Osteocyte (in vitro differentiated cells): ENCODE data around the gene PEX14. TPM values are rescaled to one million over a fixed set of nuclear protein-coding genes. Genes with fewer than 3 reads are reported as not detected.

Experiments used
- DNase-seq: peaks from one replicate; pipeline ENCODE4 v3.0.0; 2021; ENCODE audit warnings: mixed read lengths; ENCODE audit not compliant: unreplicated experiment; ENCODE audit errors: extremely low spot score
- H3K27ac Mint-ChIP-seq: one replicate; pipeline ENCODE4 v1.8.0; 2021; ENCODE audit warnings: mild to moderate bottlenecking, mixed read lengths; ENCODE audit not compliant: unreplicated experiment
- H3K27me3 Mint-ChIP-seq: one replicate; pipeline ENCODE4 v1.8.0; 2021; ENCODE audit warnings: mixed read lengths; ENCODE audit not compliant: unreplicated experiment
- H3K36me3 Mint-ChIP-seq: one replicate; pipeline ENCODE4 v1.8.0; 2021; ENCODE audit warnings: mixed read lengths; ENCODE audit not compliant: unreplicated experiment
- H3K4me1 Mint-ChIP-seq: one replicate; pipeline ENCODE4 v1.8.0; 2021; ENCODE audit warnings: mixed read lengths; ENCODE audit not compliant: unreplicated experiment
- H3K4me3 Mint-ChIP-seq: one replicate; pipeline ENCODE4 v1.8.0; 2021; ENCODE audit warnings: mild to moderate bottlenecking, moderate library complexity, mixed read lengths; ENCODE audit not compliant: unreplicated experiment
- H3K9me3 Mint-ChIP-seq: one replicate; pipeline ENCODE4 v1.8.0; 2021; ENCODE audit warnings: mixed read lengths; ENCODE audit not compliant: unreplicated experiment
- total RNA-seq: library from RNA; stranded (reverse); gene quantifications from 2 replicates; pipeline ENCODE4 v1.2.1, GENCODE V29; 2021
- TF ChIP-seq, protein P1 (sequence below): fragments of 200-600 bp; sonication (generic); IDR thresholded peaks from 2 replicates; pipeline ENCODE4 v1.5.0; 2021; ENCODE audit warnings: antibody characterized with exemption, mild to moderate bottlenecking, moderate library complexity

PEX14 gene
- total RNA-seq, 1 donor from 2014 or later = 22.2 TPM

DNA sequence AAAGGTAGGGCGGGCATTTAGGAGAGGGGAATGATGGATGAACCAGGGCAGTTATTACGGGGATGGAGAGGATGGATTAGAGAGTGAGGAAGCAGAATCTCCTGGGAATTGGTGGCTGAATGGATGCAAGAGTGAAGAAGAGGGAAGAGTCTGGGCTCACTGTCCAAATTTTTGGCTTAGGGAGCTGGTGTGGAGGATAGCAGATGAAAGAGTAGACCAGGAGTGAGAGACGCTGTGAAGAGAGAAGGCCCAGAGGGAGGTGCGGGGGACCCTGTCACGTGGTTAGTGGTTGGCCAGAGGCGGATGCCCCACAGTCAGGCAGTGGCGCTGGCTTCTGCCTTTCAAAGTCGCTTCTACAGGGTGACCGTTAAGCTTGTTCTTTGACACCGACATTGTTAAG lies 78.4 kb downstream of the PEX14 start:
- Mint-ChIP-seq H3K27me3 (no peaks in the 10 kb centered on the region), H3K27ac (no peak overlapping the region), H3K9me3 (no peaks in the 10 kb centered on the region), H3K4me3 (no peak overlapping the region), H3K4me1 (peaks cover 18% of the 10 kb centered on the region), H3K36me3 (no peaks in the 10 kb centered on the region)
- TF ChIP-seq, protein P1, sequence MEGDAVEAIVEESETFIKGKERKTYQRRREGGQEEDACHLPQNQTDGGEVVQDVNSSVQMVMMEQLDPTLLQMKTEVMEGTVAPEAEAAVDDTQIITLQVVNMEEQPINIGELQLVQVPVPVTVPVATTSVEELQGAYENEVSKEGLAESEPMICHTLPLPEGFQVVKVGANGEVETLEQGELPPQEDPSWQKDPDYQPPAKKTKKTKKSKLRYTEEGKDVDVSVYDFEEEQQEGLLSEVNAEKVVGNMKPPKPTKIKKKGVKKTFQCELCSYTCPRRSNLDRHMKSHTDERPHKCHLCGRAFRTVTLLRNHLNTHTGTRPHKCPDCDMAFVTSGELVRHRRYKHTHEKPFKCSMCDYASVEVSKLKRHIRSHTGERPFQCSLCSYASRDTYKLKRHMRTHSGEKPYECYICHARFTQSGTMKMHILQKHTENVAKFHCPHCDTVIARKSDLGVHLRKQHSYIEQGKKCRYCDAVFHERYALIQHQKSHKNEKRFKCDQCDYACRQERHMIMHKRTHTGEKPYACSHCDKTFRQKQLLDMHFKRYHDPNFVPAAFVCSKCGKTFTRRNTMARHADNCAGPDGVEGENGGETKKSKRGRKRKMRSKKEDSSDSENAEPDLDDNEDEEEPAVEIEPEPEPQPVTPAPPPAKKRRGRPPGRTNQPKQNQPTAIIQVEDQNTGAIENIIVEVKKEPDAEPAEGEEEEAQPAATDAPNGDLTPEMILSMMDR = no peak
- DNase-seq = peak; percentile 69

DNA sequence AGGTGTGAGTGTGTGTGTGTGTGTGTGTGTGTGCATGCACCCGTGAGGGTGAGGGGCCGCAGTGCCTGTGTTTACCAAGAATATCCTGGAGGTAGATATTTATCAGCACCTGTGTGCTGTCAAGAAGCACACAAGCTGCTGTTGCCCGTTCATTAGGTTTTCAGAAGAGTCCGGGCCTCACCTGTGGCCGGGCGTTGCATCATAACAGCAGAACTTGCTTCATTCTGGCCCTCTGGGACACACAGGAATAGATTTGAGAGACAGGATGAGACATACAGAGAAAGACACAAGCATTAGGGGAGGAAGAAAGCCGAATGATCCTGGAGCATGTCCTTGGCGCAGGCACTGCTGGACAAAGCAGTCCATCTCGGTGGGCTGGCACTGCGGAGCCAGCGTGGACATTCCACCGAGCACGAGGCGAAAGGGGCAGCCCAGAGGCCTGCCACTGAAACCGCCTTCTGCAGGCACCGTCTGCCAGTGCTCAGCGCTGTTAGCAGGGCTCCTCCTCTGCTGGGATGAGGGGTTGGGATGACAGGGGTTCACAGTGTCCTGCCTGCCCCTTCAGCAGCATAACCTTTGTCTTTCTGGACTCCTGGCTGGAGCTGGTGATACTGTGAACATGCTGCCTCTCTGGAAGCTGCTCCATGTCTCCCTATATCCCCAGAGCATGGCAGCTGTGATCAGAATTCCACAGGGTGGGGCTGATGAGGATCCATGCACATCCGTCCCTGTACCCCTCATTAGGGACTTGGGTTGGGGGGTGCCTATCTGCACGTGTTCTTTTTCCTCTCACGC lies 81.1 kb downstream of the PEX14 start:
- H3K9me3 Mint-ChIP-seq = no peaks in the 10 kb centered on the region
- no peaks in the 10 kb centered on the region for H3K36me3 Mint-ChIP-seq
- DNase-seq = peak; percentile 59
- H3K4me1 Mint-ChIP-seq = peaks cover 15% of the 10 kb centered on the region
- no peaks in the 10 kb centered on the region for H3K27me3 Mint-ChIP-seq
- TF ChIP-seq, protein P1 = no peak
- no peak overlapping the region for H3K4me3 Mint-ChIP-seq
- H3K27ac Mint-ChIP-seq = no peak overlapping the region

DNA sequence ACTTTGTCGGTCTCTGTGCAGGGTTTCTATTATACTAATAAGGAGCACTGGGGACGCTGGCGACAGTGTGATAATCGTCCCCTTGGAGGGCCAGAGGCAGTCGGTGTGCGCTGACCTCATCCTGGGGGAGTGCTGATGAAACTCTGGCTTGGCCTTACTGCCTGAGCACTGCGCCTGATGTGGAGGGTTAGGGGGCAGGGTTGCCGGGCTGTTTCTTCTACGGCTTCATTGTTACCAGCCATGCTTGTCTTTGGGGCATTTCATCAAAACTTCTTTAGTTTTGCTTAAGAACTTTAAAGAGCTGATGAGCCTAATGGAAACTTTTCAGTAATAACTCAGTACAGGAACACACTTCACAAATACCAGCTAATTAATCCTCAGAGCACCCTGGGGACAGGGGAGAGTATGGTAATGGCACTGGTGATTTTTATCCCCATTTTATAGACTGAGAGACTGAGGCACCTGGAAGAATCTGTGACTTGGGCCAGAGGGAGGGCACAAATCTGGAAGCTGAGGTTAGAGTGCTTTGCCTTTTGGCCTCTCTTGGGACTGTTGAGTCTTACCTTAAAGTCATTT lies 81.8 kb downstream of the PEX14 start:
- DNase-seq = no peak
- H3K27me3 Mint-ChIP-seq = no peaks in the 10 kb centered on the region
- no peak overlapping the region for H3K4me3 Mint-ChIP-seq
- H3K9me3 Mint-ChIP-seq = no peaks in the 10 kb centered on the region
- H3K27ac Mint-ChIP-seq = no peak overlapping the region
- TF ChIP-seq, protein P1 = no peak
- peaks cover 4% of the 10 kb centered on the region for H3K36me3 Mint-ChIP-seq
- peaks cover 15% of the 10 kb centered on the region for H3K4me1 Mint-ChIP-seq

DNA sequence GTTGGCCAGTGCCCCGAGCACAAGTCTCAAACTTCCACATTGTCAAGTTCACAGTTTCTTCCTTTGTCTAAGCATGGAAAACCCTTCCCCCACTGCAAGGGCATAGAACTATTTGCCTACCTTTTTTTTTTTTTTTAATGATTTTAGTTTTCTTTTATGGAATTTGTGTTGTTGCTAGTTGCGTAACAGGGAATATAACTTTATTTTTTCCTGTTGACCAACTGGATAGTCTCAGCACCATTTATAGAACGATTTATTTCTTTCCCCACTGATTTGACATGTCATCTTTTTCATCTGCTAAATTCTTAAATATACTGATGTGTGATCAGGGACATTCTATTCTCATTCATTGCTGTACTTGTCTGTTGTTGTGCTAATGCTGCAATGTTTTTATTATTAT lies 83.0 kb downstream of the PEX14 start:
- peaks cover 4% of the 10 kb centered on the region for H3K36me3 Mint-ChIP-seq
- no peak for DNase-seq
- TF ChIP-seq, protein P1 = no peak
- no peak overlapping the region for H3K4me3 Mint-ChIP-seq
- H3K4me1 Mint-ChIP-seq = peaks cover 12% of the 10 kb centered on the region
- H3K27ac Mint-ChIP-seq = no peak overlapping the region
- no peaks in the 10 kb centered on the region for H3K9me3 Mint-ChIP-seq
- no peaks in the 10 kb centered on the region for H3K27me3 Mint-ChIP-seq

DNA sequence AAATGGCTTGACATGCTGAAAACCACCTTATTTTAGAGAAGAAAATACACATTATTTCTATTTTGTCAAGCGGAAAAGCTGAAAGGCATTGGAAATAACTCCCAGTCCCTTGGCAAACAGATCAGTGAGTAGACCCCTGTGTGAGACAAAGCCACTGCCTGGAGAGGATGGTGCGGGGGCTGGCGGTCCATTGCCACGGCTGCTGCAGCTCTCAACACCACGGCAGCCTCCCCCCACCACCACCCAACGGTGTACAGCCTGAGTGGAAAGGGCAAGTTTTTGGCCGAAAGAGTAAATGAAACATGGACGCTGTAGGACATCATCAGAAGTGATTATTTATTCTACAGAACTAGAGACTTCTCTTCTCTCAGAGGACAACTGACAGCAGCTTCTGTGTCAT lies 84.6 kb downstream of the PEX14 start:
- H3K9me3 Mint-ChIP-seq = peaks cover 6% of the 10 kb centered on the region
- TF ChIP-seq, protein P1 = no peak
- DNase-seq = peak; percentile 53
- H3K4me1 Mint-ChIP-seq = no peaks in the 10 kb centered on the region
- H3K36me3 Mint-ChIP-seq = peaks cover 9% of the 10 kb centered on the region
- H3K27me3 Mint-ChIP-seq = no peaks in the 10 kb centered on the region
- no peak overlapping the region for H3K4me3 Mint-ChIP-seq
- no peak overlapping the region for H3K27ac Mint-ChIP-seq
